NOMO-1 treated with DMSO at 0.1 percent for 48 hours (cell line): ENCODE results near the gene MEGF8.
A peak's percentile ranks its signal among the peaks of the same experiment; 100 is the strongest.

Source experiments
- DNase-seq: peaks from one replicate; lab custom pipeline; 2025; ENCODE audit not compliant: unreplicated experiment; lab: John Stamatoyannopoulos, UW

MEGF8 gene

DNA sequence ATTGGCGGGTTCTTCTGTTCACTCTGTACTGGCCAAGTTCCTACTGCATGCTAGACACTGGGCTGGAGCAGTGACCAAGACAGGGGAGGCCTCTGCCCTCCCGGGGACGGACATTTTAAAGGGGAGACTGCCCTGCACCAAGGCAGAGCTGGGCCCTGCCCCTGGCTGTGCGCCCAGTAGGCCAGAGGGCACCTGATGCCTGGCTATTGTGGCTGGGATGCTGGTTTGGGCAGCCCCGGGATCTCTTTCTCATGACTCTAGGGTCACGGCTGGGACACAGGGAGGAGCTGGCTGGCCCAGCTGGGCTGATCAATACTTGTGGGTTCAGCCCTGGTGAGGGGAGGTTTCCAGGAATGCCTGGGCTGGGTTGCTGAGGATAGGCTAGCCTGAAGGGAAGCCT is 84.0 kb downstream of the MEGF8 start:
- DNase-seq, result no peak

DNA sequence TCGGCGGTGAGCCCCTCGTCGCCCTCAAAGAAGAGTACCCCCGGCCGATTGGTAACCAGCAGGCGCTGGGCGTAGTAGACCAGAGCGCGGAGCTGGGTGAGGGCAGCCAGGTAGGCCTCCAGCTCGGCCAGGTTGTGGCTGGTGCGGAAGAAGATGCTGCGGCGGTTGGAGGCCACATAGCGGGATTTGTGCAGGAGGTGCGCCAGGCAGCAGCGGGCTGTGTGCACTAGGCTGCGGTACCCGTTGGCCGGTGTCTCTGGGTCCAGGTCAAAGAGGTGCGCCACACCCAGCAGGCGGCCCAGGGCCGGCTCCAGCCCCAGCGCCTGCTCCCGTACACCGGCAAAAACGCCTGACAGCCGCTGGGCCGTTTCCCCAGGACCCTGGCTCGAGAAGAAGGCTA is 84.9 kb downstream of the MEGF8 start:
- no peak for DNase-seq

DNA sequence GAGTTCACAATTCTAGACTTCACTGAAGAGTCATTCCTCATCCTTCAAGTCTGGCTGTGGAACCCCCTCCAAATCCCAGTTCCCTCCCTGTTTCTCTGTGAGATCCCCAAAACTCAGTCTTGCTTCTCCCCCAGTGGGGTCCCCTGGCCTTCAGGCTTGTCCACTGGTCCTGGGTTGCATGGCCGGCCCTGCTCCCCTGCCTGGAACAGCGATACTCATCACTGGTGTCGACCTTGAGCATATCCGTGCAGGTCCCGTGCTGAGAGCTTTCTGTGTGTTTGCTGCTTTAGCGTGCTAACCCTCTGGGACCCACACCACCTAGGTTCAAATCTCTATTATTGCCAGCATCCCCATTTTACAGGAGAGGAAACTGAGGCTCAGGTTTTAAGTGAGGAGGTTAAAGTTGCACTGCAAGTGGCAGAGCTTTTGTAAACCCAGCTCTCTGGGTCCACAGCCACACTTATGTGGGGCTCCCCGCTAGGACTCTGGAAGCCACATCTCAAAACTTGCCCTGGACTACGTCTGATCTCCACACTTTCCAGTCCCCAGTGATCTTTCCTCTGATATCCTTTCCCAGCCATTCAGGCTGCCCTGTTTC is 86.2 kb downstream of the MEGF8 start:
- DNase-seq, result no peak

GRCh38 chr19:42412227-42412626 is 86.8 kb downstream of the MEGF8 start:
- DNase-seq, result no peak

GRCh38 chr19:42412661-42413076 is 87.2 kb downstream of the MEGF8 start:
- DNase-seq, result no peak

DNA sequence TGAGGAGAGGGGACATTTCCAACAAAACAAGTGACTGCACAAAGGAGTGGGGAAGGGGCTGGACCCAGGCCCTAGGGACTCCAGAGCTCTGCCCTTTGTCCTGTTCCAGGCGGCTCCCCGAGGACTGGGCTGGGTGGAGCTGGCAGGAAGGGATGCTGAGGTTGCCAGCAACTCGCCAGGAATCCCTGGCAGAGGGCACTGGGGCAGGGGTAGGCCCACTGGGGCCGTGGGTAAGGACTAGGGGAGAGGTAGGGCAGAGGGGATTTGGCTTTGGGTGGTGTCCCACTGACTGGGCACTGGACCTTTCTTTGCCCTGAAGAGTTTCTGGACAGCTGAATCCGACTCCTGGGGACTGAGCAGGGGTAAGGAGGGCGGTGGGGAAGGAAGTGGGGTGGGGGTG is 93.9 kb downstream of the MEGF8 start:
- no peak for DNase-seq

- DNase-seq, result peak; percentile 25
These were observed 94.7 kb downstream of the MEGF8 start for GRCh38 chr19:42420055-42420544.

DNA sequence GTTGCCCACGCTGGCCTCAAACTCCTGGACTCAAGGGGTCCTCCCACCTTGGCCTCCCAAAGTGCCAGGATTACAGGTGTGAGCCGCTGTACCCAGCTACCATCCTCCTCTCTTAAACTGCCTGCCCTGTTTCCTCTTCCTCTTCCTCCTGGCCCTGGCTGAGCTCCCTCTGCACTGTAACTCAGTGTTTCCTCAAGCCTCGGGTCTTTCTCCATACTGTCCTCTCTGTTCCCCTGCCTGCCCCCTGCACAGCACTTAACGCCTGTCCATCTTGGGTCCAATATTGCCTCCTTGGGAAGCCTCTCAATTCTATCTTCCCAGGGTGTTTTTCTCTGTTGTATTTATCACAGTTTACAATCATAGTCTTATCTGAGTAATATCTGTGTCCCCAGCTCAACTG is 95.7 kb downstream of the MEGF8 start:
- DNase-seq, result no peak

GRCh38 chr19:42421591-42422031 is 96.2 kb downstream of the MEGF8 start:
- no peak for DNase-seq

DNA sequence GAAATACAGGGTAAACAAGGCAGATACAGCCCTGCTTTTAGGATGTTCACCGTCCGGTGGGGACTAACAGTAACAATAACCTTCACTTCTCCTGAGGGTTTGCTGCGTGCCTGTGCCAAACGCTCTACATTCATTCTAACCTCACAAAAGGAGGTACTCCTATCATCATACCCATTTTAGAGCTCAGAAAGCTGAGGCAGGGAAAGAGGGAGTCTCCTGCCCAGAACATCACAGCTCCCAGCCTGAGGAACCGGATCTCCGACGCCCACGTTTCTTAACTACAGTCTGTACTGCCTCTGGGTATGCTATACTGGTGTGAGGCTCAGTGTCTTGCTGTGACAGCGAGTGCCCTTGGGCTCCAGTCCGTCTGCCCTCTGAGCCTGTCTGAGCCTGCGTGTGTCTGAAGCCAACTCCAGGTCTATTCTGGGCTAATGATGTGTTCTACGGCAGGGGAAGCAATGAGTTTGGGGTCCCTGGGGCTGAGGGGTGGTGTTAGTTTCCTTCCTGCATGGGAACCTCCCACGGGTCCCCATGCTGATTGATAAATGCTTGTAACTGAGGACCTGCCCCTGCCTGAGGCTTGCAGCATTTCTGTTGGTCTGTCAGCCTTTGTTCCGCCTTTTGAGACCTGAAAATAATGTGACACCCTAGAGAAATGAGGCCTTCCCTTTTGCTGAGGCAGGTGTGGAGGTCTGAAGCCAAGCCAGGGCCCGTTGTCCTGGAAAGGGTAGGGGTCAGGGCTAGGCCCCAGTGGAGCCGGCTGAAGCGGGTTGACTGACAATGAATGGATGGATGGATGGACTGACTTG is 96.9 kb downstream of the MEGF8 start:
- DNase-seq, result peak; percentile 17

DNA sequence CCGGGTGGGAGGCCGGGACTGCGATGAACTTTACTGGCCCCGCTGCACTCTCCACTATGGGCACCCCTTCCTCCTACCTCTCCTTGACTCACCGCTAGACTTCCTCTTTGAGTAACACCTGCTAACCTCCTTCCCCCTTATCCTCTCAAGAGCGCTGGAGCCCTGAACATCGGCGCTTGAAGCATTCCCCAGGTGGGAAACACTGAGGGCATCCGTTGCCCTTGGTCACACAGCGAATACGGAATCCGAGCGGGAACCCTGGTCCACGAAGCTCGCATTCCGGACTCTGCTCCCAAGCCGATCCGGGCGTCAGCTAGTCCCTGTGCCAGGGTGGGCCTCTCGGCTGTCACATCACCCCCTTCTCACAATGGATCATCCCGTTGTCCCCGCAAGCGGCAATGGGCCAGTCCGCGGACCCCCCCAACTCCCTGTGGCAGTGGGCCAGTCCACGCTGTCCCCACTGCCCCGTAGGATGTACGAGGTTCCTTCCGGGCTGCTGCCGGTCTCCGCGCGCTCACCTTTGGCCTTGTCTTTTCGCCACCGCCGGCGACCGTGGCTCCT is 97.5 kb downstream of the MEGF8 start:
- peak; percentile 46 for DNase-seq

- DNase-seq, result peak; percentile 92
These were observed 98.3 kb downstream of the MEGF8 start for GRCh38 chr19:42423462-42424344.

DNA sequence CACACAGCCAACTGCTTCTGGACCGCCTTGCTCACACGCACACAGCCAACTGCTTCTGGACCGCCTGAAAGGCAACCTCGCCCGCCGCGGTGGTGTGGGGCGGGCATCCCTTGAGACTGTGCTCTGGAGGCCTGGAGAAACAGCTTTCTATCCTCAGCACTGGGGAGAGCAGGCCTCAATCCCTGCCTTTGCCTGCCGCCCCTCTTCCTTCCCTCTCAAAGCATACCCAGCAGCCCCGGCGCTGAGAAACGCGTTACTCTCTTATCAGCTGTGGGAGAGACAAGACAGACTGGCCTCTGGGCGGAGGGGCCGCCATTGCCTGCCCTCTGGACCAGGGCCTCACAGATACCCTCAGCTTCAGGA is 98.9 kb downstream of the MEGF8 start:
- DNase-seq, result no peak

GRCh38 chr19:42424712-42425131 is 99.3 kb downstream of the MEGF8 start:
- DNase-seq, result no peak

- DNase-seq, result no peak
These were observed 101.2 kb downstream of the MEGF8 start for GRCh38 chr19:42426643-42427042.

GRCh38 chr19:42427313-42427712 is 101.9 kb downstream of the MEGF8 start, which contains the start of gene LIPE:
Gene LIPE (minus strand): TSS chr19:42427388. CDS start chr19:42427149, 239 bp downstream.
- DNase-seq, result no peak
